ENCODE data around the gene CUL5.
"Not testable (repeated sequence)": the region's sequence is repeated elsewhere in the genome, so short reads cannot be mapped to it uniquely, and the experiment has no call there.

The CUL5 gene

GRCh38 chr11:108115500-108116140 lies 106.9 kb downstream of the CUL5 start:
- DNase-seq (ENCODE audit: low spot score): no peak

GRCh38 chr11:108117746-108118371 lies 109.2 kb downstream of the CUL5 start:
- DNase-seq (ENCODE audit: low spot score): peak; percentile 30

- not testable (repeated sequence) for DNase-seq (ENCODE audit: low spot score)
Measured at GRCh38 chr11:108120936-108121273, 112.2 kb downstream of the CUL5 start.

GRCh38 chr11:108121274-108122155 lies 112.8 kb downstream of the CUL5 start, which contains the start of gene ACAT1:
Gene ACAT1, plus strand, starts transcription at chr11:108121567. Its CDS starts 40 bp downstream, at chr11:108121607.
- peak; percentile 95 for DNase-seq (ENCODE audit: low spot score)

GRCh38 chr11:108122166-108122628 lies 113.5 kb downstream of the CUL5 start:
- DNase-seq (ENCODE audit: low spot score): no peak

- DNase-seq (ENCODE audit: low spot score): no peak
Measured at GRCh38 chr11:108125096-108125495, 116.4 kb downstream of the CUL5 start.

GRCh38 chr11:108128772-108129171 lies 120.1 kb downstream of the CUL5 start:
- DNase-seq (ENCODE audit: low spot score): no peak

- no peak for DNase-seq (ENCODE audit: low spot score)
Measured at GRCh38 chr11:108131993-108132392, 123.3 kb downstream of the CUL5 start.

- not testable (repeated sequence) for DNase-seq (ENCODE audit: low spot score)
Measured at GRCh38 chr11:108132993-108133538, 124.4 kb downstream of the CUL5 start.

GRCh38 chr11:108135845-108136544 lies 127.3 kb downstream of the CUL5 start:
- DNase-seq (ENCODE audit: low spot score): peak; percentile 54

- DNase-seq (ENCODE audit: low spot score): no peak
Measured at GRCh38 chr11:108137212-108137611, 128.5 kb downstream of the CUL5 start.

GRCh38 chr11:108142304-108142703 lies 133.6 kb downstream of the CUL5 start:
- DNase-seq (ENCODE audit: low spot score): no peak

- no peak for DNase-seq (ENCODE audit: low spot score)
Measured at GRCh38 chr11:108144615-108145014, 135.9 kb downstream of the CUL5 start.

GRCh38 chr11:108147150-108147549 lies 138.5 kb downstream of the CUL5 start:
- no peak for DNase-seq (ENCODE audit: low spot score)

- DNase-seq (ENCODE audit: low spot score): no peak
Measured at GRCh38 chr11:108148556-108148955, 139.9 kb downstream of the CUL5 start.

- no peak for DNase-seq (ENCODE audit: low spot score)
Measured at GRCh38 chr11:108154591-108154990, 145.9 kb downstream of the CUL5 start.
